K562 (cell line): ENCODE results near the gene ZNF273. TPM values are rescaled to one million over a fixed set of nuclear protein-coding genes. Genes with fewer than 3 reads are reported as not detected.

ENCODE experiments used
- ATAC-seq: fragments of 200-7000 bp; cut with Tn5 transposase; 3 replicates; pipeline ENCODE4 v1.9.1; 2020; ENCODE audit warnings: moderate library complexity
- BruUV-seq: library from RNA; stranded (reverse); fragments of 400-500 nt; replicated peaks from 2 replicates; lab custom pipeline; 2021; lab: Mats Ljungman, UMichigan
- CTCF ChIA-PET: fragments of 300-600 bp; formaldehyde crosslinking; extraction: SDS; loops from one replicate; lab custom pipeline; 2021; ENCODE audit warnings: low intra/inter-chr PET ratio; lab: Yijun Ruan, JAX
- POLR2A ChIA-PET: fragments of 300-600, 350-650 bp; sonication (Branson Sonifier 250); formaldehyde crosslinking; extraction: SDS; loops from one replicate; lab custom pipeline; 2021; ENCODE audit warnings: antibody characterized with exemption, inconsistent platforms; lab: Yijun Ruan, JAX
- DNase-seq, 4 experiments: peaks; one replicate each; pipeline versions ENCODE4 v3.0.0 to v3.0.0-alpha.2; 2011 to 2018; ENCODE audit warnings: low spot score in 3 of 4, mixed read lengths in 3 of 4; ENCODE audit errors: extremely low read depth in 1 of 4
- FAIRE-seq: peaks from 2 replicates; lab custom pipeline; 2011; peaks lifted over from hg19 to GRCh38; lab: Jason Lieb, UNC
- H2AFZ ChIP-seq: 2 replicates; pipeline ENCODE4 v1.6.0; 2011; ENCODE audit warnings: low read depth, low read length, control low read depth, inconsistent platforms
- H3K27ac ChIP-seq: fragments of 200-600 bp; 3 replicates; pipeline ENCODE4 v1.8.0; 2011; ENCODE audit warnings: low read depth, mild to moderate bottlenecking, control low read depth, inconsistent platforms, low read length, moderate library complexity, mixed read lengths; ENCODE audit errors: extremely low read depth
- H3K27me3 ChIP-seq, 2 experiments: fragments of 300-600 bp in 1 of 2; 2 replicates in 1 of 2; 3 replicates in 1 of 2; pipeline versions ENCODE4 v1.6.0 to v1.8.0; 2011; ENCODE audit warnings: inconsistent platforms in 2 of 2, low read length in 2 of 2, mild to moderate bottlenecking in 1 of 2, mixed read lengths in 1 of 2, moderate library complexity in 1 of 2; ENCODE audit not compliant: control insufficient read depth in 2 of 2, insufficient read depth in 2 of 2
- H3K36me3 ChIP-seq: fragments of 300-600 bp; 3 replicates; pipeline ENCODE4 v1.8.0; 2011; ENCODE audit warnings: mild to moderate bottlenecking, low read length, inconsistent platforms; ENCODE audit not compliant: control insufficient read depth, insufficient read depth
- H3K4me1 ChIP-seq, 2 experiments: fragments of 200-600 bp in 1 of 2; replicated peaks in 1 of 2; 2 replicates in 1 of 2; 3 replicates in 1 of 2; pipeline versions ENCODE4 v1.5.1 to v1.8.0; 2011; ENCODE audit warnings: inconsistent platforms in 2 of 2, low read length in 2 of 2, mild to moderate bottlenecking in 1 of 2, mixed read lengths in 1 of 2, moderate library complexity in 1 of 2; ENCODE audit not compliant: control insufficient read depth in 2 of 2, insufficient read depth in 2 of 2
- H3K4me2 ChIP-seq: 2 replicates; pipeline ENCODE4 v1.6.1; 2011; ENCODE audit warnings: low read length, control low read depth, inconsistent platforms, mixed read lengths; ENCODE audit not compliant: insufficient read depth
- H3K4me3 ChIP-seq: fragments of 200-600 bp; sonication (generic), shearing (Covaris generic); 2 replicates; pipeline ENCODE4 v1.5.1; 2016; ENCODE audit warnings: control low read depth, inconsistent platforms
- H3K79me2 ChIP-seq: fragments of 200-600 bp; 3 replicates; pipeline ENCODE4 v1.8.0; 2011; ENCODE audit warnings: low read length, inconsistent platforms; ENCODE audit not compliant: control insufficient read depth, insufficient read depth
- H3K9ac ChIP-seq, 2 experiments: 2 replicates each; pipeline versions ENCODE4 v1.6.0 to v1.6.1; 2011; ENCODE audit warnings: low read depth in 2 of 2, low read length in 2 of 2, control low read depth in 1 of 2, inconsistent platforms in 1 of 2, mild to moderate bottlenecking in 1 of 2, mixed read lengths in 1 of 2; ENCODE audit not compliant: insufficient read depth in 1 of 2
- H3K9me1 ChIP-seq: one replicate; pipeline ENCODE4 v1.6.0; 2011; ENCODE audit warnings: inconsistent platforms, mild to moderate bottlenecking, low read length, moderate library complexity; ENCODE audit not compliant: control insufficient read depth, insufficient read depth
- H3K9me3 ChIP-seq: replicated peaks from 2 replicates; pipeline ENCODE4 v1.5.1; 2011; ENCODE audit warnings: low read depth, low read length, inconsistent platforms; ENCODE audit not compliant: control insufficient read depth, insufficient read depth
- H4K20me1 ChIP-seq: replicated peaks from 2 replicates; pipeline ENCODE4 v1.6.1; 2011; ENCODE audit warnings: low read length, inconsistent platforms, mixed read lengths; ENCODE audit not compliant: control insufficient read depth, insufficient read depth
- CHAMP1 ChIP-seq: fragments of 450-650 bp; IDR thresholded peaks from 2 replicates; pipeline ENCODE4 v1.6.1; 2016; ENCODE audit warnings: mild to moderate bottlenecking
- GTF2F1 ChIP-seq: IDR thresholded peaks from 2 replicates; pipeline ENCODE4 v1.6.1; 2011; ENCODE audit warnings: low read depth, low read length, improper control_type of control experiment
- RBM15 ChIP-seq: fragments of 200-400 bp; formaldehyde crosslinking; IDR thresholded peaks from 2 replicates; pipeline ENCODE4 v1.6.1; 2018; ENCODE audit warnings: mild to moderate bottlenecking, low read length, moderate library complexity; ENCODE audit not compliant: insufficient read depth
- ZBTB17 ChIP-seq: fragments of 450-650 bp; formaldehyde crosslinking; IDR thresholded peaks from 2 replicates; pipeline ENCODE4 v1.4.0; 2020; ENCODE audit warnings: mild to moderate bottlenecking
- WGBS: fragments of 100-300 bp; shearing (Covaris generic); methylation state at CpG from one replicate; pipeline ENCODE4 v1.1.6; 2016; ENCODE audit warnings: low coverage, mixed read lengths; ENCODE audit not compliant: insufficient coverage; ENCODE audit errors: missing lambda C conversion rate; 5-methylcytosine and 5-hydroxymethylcytosine counted together
- in situ Hi-C: fragments of 300-500 bp; cut with MboI; formaldehyde crosslinking; loops from 4 replicates; pipeline ENCODE4 v1.15.0; 2018; ENCODE audit warnings: inconsistent platforms, mixed read lengths
- intact Hi-C: fragments of 100-400 bp; cut with micrococcal nuclease; formaldehyde crosslinking; loops from 2 replicates; pipeline ENCODE4 v1.14.2; 2022
- polyA plus RNA-seq, 8 experiments: library from polyadenylated mRNA; depleted of rRNA in 4 of 8; stranded (reverse) in 5 of 8; unstranded in 3 of 8; fragments of >200 nt; fragmentation: Nextera tagmentation in 2 of 8; fragmentation: Illumina TruSeq in 1 of 8; extraction: Ambion mirVana in 2 of 8; extraction: Trizol in 1 of 8; gene quantifications; 2 replicates each; pipeline versions ENCODE4 v1.2.1 to v1.2.3, GENCODE V29; 2011 to 2014; ENCODE audit warnings: inconsistent platforms in 1 of 8, missing spikeins in 1 of 8
- total RNA-seq, 7 experiments: library from RNA; depleted of rRNA in 6 of 7; stranded (reverse); fragments of >200 nt in 6 of 7; fragmentation: Illumina TruSeq in 2 of 7; extraction: Trizol in 2 of 7; gene quantifications; 2 replicates each; pipeline versions ENCODE4 v1.2.1 to v1.2.3, GENCODE V29; 2011 to 2021; ENCODE audit warnings: low replicate concordance in 1 of 7
- TF ChIP-seq, protein P1 (sequence below): fragments of 250-450 bp; sonication (Bioruptor Pico); IDR thresholded peaks from 2 replicates; pipeline ENCODE4 v1.4.0; 2020
- TF ChIP-seq, protein P2 (sequence below), 3 experiments: fragments of 200-800 bp in 1 of 3; fragments of 250-450 bp in 1 of 3; fragments of 450-650 bp in 1 of 3; sonication (Bioruptor Pico) in 1 of 3; sonication (Bioruptor generic) in 1 of 3; formaldehyde crosslinking in 1 of 3; IDR thresholded peaks; 2 replicates each; pipeline versions ENCODE4 v1.6.1 to v1.8.0; 2016 to 2022; ENCODE audit warnings: mild to moderate bottlenecking in 2 of 3, missing genetic modification characterization in 2 of 3, missing compliant biosample characterization in 1 of 3, moderate library complexity in 1 of 3

The ZNF273 gene
- total and polyA plus RNA-seq, 9 of the 15 experiments (the other 6 are each of a cell fraction or from before 2014, with no cell fraction given): 13.3 to 37.0 (median 20.7) TPM

DNA sequence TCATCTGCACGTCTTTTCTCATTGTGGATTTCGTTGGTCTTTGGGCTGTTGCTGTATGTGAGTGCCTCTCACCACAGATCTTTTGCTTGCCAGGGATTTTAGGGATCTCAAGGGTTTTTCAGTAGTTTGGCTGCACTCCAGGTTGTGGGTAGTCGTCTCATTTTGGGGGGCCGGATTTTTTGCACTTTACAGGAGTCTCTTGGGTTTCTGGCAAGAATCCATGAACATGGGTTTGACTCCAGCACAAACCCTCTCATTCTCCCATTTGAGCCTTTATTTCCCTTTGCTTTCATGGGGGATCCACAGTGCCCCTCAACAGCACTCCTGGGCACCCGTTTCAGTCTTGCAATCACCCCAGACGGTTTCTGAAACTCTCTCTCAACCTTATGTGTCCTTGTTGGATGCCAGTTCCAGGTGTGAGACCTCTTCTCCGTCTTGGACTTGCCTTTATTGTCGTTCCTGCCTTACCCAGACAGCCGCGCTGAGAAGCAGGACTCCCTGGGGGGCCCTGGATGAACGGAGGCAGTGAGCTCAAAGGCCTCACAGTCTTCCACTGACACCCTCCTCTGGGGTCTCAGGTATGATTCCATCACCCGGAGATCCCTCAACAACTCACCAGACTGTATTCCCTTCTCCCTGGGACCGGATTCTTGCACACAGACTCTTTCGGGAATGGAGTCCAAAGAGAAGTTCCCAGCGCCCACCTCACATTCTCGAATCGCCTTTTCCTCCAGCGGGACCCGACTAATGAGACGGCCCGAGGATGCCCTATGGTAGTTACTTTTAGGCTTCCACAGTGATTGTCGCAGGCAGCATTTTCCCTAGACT, 18.8 kb upstream of the ZNF273 start (continued):
- TF ChIP-seq, protein P1, sequence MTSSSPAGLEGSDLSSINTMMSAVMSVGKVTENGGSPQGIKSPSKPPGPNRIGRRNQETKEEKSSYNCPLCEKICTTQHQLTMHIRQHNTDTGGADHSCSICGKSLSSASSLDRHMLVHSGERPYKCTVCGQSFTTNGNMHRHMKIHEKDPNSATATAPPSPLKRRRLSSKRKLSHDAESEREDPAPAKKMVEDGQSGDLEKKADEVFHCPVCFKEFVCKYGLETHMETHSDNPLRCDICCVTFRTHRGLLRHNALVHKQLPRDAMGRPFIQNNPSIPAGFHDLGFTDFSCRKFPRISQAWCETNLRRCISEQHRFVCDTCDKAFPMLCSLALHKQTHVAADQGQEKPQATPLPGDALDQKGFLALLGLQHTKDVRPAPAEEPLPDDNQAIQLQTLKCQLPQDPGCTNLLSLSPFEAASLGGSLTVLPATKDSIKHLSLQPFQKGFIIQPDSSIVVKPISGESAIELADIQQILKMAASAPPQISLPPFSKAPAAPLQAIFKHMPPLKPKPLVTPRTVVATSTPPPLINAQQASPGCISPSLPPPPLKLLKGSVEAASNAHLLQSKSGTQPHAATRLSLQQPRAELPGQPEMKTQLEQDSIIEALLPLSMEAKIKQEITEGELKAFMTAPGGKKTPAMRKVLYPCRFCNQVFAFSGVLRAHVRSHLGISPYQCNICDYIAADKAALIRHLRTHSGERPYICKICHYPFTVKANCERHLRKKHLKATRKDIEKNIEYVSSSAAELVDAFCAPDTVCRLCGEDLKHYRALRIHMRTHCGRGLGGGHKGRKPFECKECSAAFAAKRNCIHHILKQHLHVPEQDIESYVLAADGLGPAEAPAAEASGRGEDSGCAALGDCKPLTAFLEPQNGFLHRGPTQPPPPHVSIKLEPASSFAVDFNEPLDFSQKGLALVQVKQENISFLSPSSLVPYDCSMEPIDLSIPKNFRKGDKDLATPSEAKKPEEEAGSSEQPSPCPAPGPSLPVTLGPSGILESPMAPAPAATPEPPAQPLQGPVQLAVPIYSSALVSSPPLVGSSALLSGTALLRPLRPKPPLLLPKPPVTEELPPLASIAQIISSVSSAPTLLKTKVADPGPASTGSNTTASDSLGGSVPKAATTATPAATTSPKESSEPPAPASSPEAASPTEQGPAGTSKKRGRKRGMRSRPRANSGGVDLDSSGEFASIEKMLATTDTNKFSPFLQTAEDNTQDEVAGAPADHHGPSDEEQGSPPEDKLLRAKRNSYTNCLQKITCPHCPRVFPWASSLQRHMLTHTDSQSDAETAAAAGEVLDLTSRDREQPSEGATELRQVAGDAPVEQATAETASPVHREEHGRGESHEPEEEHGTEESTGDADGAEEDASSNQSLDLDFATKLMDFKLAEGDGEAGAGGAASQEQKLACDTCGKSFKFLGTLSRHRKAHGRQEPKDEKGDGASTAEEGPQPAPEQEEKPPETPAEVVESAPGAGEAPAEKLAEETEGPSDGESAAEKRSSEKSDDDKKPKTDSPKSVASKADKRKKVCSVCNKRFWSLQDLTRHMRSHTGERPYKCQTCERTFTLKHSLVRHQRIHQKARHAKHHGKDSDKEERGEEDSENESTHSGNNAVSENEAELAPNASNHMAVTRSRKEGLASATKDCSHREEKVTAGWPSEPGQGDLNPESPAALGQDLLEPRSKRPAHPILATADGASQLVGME (CRISPR knock-in tag): no peak

DNA sequence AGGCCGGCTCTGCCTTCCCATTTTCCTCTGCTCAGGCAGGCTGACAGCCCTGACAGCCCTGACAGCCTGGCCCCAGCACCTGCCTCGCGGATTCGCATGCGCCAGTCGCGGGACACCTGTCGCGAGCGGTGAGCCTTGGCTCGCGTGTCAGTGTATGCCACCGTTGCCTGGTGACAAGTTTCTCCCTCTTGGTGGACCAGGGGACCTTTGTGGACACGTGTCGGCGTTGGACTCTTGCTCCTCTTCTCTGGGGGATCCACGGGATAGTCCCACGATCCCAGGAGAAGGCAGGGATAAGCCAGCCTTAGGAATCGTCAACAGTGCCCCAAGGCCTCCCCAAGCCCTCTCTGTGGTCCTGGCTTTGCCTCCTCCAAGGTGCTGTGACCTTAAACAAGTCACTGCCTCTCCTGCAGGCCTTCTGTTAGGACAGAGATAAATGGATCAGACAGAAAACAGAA, 18.1 kb upstream of the ZNF273 start:
- Histone ChIP-seq H3K79me2 (no peaks in the 10 kb centered on the region), H3K9ac (no peak overlapping the region), H3K36me3 (no peaks in the 10 kb centered on the region), H3K9me3 (peaks cover 33% of the 10 kb centered on the region), H4K20me1 (no peaks in the 10 kb centered on the region), H3K4me1 (peaks cover 7 to 29% of the 10 kb centered on the region in 2 experiments; a peak in 4 of 5 replicates), H2AFZ (no peak overlapping the region), H3K4me2 (no peak overlapping the region), H3K4me3 (no peak overlapping the region), H3K9me1 (no peaks in the 10 kb centered on the region), H3K27me3 (no peaks in the 10 kb centered on the region), H3K27ac (no peak overlapping the region)
- intact Hi-C loops: no loop called here
- FAIRE-seq: no peak
- no peak for ATAC-seq
- BruUV-seq: no TSS peak
- 55% methylated on average over 19 of the region's 19 CpGs for WGBS
- POLR2A ChIA-PET: no interaction called here
- CTCF ChIA-PET: no interaction called here
- in situ Hi-C loops: no loop called here
- no peak for DNase-seq
- TF ChIP-seq, protein P2, sequence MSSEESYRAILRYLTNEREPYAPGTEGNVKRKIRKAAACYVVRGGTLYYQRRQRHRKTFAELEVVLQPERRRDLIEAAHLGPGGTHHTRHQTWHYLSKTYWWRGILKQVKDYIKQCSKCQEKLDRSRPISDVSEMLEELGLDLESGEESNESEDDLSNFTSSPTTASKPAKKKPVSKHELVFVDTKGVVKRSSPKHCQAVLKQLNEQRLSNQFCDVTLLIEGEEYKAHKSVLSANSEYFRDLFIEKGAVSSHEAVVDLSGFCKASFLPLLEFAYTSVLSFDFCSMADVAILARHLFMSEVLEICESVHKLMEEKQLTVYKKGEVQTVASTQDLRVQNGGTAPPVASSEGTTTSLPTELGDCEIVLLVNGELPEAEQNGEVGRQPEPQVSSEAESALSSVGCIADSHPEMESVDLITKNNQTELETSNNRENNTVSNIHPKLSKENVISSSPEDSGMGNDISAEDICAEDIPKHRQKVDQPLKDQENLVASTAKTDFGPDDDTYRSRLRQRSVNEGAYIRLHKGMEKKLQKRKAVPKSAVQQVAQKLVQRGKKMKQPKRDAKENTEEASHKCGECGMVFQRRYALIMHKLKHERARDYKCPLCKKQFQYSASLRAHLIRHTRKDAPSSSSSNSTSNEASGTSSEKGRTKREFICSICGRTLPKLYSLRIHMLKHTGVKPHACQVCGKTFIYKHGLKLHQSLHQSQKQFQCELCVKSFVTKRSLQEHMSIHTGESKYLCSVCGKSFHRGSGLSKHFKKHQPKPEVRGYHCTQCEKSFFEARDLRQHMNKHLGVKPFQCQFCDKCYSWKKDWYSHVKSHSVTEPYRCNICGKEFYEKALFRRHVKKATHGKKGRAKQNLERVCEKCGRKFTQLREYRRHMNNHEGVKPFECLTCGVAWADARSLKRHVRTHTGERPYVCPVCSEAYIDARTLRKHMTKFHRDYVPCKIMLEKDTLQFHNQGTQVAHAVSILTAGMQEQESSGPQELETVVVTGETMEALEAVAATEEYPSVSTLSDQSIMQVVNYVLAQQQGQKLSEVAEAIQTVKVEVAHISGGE (CRISPR knock-in tag; IDR thresholded peaks at IDR 0.05): no peak
- no peak for TF ChIP-seq ZBTB17 (CRISPR knock-in tag)
- TF ChIP-seq CHAMP1: no peak
- no peak for TF ChIP-seq RBM15
- TF ChIP-seq GTF2F1: no peak
